GM19468 (cell line): ENCODE measurements around the gene ABHD12B.
"Not testable (repeated sequence)": the region's sequence is repeated elsewhere in the genome, so short reads cannot be mapped to it uniquely, and the experiment has no call there.

Experiments used
- ATAC-seq: cut with Tn5 transposase; IDR thresholded peaks from one replicate; pipeline ENCODE4 v1.9.1; 2021; ENCODE audit warnings: mild to moderate bottlenecking, moderate library complexity, moderate number of reproducible peaks; ENCODE audit not compliant: unreplicated experiment; ENCODE audit errors: extremely low read depth

The ABHD12B gene

DNA sequence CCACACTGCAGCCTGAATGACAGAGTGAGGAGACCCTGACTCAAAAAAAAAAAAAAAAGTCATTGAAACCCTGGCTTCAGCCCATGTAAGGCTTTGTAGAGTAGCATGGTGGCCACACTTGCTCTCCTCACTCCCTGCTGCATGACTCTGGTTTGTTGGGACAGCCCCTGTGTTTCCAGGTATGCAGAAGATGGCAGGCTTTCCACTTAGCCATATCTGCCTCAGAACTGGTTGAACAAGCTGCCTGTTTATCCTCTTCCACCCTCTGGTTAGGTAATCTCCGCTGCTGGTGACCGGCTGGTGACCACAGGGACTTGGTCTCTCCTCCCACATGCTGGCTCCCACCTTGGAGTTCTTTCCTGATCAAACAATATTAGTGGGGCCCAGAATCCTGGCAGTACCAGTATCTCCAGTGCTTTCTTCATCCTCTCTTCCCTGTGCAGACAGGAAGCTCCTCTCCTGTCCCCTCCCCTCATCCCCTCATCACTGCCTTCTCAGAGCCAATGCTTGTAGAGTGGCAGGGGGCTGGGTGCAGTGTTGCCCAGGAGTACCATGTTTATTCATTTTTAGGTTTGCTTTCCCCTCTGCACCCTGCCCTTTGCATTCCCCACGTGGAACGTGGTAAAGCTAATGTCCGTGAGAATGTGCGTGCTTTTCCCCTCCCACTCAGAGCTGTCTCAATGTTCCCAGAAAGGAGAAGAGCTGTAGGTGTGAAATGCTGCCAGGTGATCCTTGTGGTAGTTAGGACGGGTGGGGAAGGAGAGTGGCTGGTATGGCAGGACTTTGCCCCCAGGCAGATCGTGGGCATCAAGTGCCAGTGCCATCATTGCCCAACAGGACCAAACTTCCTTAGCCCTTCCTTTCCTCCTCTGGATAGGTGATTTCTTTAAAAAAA lies 11.3 kb downstream of the ABHD12B start:
- no peak for ATAC-seq

DNA sequence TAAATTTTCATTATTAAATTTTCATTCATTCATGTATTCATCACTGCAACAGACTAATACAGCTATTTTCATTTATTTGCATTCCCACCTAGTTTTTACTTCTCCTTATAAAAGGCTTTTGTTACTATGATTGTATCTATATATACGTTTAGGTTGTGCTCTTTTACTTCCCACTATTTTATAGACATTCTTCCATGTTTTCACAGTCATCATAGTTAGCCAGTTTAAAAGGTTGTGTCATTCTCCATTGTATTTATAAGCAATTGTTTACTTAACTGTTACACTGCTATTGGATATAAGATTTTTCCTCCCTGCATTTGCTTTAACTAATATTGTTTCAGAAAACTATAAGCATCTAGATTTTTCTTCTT lies 12.0 kb downstream of the ABHD12B start:
- ATAC-seq = no peak

DNA sequence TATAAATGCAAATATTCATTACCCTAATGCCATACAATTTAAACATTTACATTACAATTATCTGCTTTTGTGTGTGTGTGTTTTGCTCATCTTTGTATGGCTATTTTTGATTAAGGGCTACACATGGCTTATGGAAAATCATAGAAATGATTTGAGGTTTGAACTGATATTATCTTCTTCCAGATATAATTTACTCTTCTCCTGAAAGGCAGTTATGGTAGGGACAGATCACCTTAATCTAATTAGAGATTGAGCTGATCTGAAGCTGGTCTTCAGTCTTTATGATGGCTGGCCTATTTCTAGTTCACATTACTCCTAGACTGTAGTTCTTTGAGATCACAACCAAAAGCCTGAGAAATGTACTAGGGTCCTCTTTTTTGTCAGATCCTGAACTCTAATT lies 15.6 kb downstream of the ABHD12B start:
- no peak for ATAC-seq

DNA sequence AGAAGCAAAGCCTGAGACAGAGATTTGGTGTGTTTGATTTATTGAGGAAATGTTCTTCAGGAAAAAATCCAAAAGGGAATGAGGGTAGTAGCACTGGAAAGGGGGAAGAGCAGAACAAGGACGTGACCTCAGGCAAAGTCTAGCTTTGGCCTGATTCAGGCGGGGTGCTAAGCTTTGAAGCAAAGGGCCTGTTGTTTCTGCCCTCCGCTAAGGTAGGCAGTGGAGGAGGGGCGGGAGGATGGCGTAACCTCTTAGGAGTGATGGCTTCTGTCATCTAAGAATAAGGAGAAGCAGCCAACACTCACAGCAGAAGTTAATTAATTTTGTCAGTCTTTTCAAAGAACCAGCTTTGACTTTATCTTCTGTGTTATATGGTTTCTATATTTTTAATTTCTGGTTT lies 20.4 kb downstream of the ABHD12B start:
- ATAC-seq = no peak

DNA sequence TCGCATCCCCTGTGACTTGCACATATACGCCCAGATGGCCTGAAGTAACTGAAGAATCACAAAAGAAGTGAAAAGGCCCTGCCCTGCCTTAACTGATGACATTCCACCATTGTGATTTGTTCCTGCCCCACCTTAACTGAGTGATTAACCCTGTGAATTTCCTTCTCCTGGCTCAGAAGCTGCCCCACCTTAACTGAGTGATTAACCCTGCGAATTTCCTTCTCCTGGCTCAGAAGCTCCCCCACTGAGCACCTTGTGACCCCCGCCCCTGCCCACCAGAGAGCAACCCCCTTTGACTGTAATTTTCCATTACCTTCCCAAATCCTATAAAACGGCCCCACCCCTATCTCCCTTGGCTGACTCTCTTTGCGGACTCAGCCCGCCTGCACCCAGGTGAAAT lies 24.6 kb downstream of the ABHD12B start:
- ATAC-seq = not testable (repeated sequence)

GRCh38 chr14:50897005-50897404 lies 25.2 kb downstream of the ABHD12B start:
- ATAC-seq = not testable (repeated sequence)

GRCh38 chr14:50897658-50898175 lies 25.9 kb downstream of the ABHD12B start:
- ATAC-seq = no peak

- no peak for ATAC-seq
Measured at GRCh38 chr14:50901361-50901760, 29.5 kb downstream of the ABHD12B start.

- ATAC-seq = no peak
Measured at GRCh38 chr14:50904719-50905118, 32.9 kb downstream of the ABHD12B start.

- no peak for ATAC-seq
Measured at GRCh38 chr14:50906326-50907065, 34.6 kb downstream of the ABHD12B start.

DNA sequence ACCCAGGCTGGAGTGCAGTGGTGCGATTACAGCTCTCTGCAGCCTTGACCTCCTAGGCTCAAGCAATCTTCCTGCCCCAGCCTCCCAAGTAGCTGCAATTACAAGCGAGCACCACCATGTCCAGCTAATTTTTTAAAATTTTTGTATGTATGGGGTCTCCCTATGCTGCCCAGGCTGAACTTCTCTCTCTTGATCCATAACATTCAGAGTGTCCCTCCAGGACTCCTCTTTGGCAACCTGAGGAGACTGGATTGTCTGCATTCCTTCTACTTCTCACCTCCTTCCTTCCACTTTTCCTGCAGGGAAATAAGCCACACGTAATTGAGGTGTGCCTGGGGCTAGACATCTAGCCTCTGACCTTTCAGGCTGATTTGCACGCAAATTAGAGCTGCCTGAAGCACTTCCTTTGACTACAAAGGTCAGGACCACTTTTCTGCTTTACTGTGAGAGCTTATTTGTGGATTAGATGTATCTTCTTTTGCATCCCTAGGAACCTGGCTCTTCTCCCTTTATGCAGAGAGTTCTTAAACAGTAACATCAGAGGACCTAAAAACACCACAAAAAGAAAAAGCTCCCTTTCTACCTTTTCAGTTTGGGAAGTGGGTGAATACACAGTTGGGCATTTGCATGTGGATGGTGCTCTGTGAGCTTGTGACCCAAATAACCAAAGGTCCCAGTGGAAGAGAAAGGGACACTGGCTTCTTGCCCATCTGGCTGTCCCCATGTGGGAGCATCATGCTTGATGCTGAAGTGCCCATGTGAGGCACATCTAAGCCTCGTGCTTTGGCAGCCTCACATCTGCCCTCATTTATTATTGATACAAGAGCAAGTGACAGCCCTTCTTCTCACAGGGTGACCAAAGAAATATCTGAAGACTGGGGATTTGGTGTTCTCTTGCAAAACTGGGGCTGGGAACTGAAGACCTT lies 38.9 kb downstream of the ABHD12B start:
- no peak for ATAC-seq

- no peak for ATAC-seq
Measured at GRCh38 chr14:50917449-50917848, 45.6 kb downstream of the ABHD12B start.

GRCh38 chr14:50919524-50919923 lies 47.7 kb downstream of the ABHD12B start:
- ATAC-seq = not testable (repeated sequence)

DNA sequence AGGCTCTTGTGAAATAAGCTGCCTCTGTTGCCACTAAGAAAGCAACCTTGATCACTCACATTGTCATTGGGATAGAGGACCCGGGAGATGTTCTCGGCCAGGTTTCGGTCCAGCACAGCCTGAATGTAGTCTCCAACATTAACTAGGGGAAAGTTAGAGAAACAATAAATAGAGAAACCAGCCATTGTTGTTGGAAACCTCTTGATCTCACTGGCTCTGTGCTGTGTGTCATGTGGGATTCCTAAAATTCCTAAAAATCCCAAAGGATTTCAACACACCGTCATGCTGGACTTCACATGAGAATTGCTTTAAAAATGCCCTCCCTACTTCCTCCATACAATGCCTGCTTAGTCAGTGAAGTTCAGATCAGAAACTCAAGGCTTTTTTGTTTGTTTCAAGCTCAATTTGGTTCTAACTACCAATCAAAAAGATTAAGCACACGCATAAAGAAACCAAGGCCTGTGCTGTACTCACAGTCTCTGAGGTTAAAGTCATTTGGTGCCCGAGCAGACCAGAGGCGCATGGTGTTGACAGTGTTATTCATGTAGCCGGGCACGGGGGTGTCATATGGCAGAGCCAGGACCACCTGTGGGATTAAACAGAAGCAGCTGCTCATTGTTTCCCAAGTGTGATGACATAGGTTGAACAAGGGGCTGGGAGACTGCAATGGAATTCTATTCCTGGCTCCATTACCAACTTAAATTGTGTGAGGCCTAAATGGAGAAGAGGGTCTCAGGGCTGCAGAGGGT lies 48.8 kb downstream of the ABHD12B start:
- no peak for ATAC-seq

GRCh38 chr14:50922803-50923202 lies 51.0 kb downstream of the ABHD12B start:
- no peak for ATAC-seq

DNA sequence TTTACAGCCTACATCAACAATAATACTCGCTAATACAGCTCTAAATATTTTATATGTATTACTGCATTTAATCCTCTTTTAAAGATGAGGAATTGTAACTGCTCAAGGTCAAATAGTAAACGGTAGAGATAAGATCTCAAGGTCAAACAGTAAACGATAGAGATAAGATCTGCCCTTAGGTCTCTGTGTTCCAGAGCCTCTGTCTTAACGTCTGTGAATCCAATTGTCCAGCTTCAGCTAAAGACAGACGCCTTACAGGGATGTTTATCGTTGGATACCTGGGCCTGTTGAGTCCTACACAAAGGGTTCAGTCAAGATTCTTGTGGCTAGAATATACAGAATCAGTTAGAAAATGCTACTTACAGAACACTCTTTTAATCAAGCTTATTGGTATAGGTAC lies 52.4 kb downstream of the ABHD12B start:
- no peak for ATAC-seq

GRCh38 chr14:50924843-50925242 lies 53.0 kb downstream of the ABHD12B start:
- ATAC-seq = no peak

DNA sequence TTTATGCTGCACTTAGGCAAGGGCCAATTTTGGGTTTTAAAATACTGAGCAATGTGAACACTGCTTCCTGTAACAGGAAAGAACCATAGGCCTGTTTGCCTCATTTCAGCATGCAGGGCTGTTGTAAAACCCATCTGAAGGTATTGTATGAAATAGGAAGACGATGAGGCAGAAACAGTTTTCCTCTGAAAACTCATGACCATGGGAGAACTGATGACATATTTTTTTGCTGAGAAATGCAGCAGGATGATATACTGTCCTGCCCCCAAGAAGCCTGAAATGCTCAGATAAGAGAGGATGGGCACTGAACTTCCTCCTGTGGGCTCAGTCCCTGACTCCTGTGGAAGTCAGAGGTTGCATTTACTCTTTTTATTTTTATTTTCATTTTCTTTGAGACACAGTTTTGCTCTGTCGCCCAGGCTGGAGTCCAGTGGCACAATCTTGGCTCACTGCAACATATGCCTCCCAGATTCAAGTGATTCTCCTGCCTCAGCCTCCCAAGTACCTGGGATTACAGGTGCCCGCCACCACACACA lies 55.1 kb downstream of the ABHD12B start:
- no peak for ATAC-seq

DNA sequence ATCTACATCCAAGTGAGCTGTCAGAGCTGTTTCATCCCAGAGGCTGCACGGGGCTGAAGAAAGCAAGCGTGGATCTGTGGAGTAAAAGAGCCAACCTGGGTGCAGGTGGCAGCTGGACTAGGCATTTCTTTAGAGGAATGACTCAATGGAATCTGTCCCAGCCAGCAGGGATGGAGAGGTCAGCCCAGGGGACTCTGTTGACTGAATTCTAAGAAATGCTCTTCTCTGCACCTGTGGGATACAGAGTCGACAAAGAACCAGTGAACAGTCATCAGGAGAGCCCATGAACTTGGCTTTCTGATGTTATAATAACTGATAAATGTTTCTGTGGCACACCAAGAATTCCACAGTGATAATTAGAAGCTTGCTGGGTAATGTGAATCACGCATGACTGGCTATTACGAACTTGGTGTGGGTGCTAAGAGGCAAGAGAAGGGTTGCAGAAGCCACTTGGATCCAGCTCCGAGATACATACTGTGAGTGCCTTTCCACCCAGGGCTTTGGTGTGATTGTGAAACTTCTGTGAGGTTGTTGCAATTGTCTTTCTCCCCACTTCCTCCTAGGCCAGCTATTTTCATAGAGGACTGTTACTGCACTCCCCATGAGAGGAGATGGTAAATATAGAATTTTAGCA lies 56.3 kb downstream of the ABHD12B start:
- ATAC-seq = no peak
